Coronary artery (tissue), 2 donors: ENCODE data around the gene GCGR.

Experiments
- DNase-seq: peaks from one replicate; pipeline ENCODE4 v3.0.0-alpha.2; 2017; ENCODE audit warnings: low spot score
- H3K27ac ChIP-seq, 2 donors: fragments of 200-600 bp; sonication (generic); one replicate each; pipeline ENCODE4 v1.5.1; 2016 to 2019
- H3K4me3 ChIP-seq: fragments of 200-600 bp; sonication (generic); 2 replicates; pipeline ENCODE4 v1.5.1; 2016; ENCODE audit warnings: mild to moderate bottlenecking, moderate library complexity
- CTCF ChIP-seq: fragments of 200-600 bp; sonication (generic); IDR thresholded peaks from one replicate; pipeline ENCODE4 v1.5.1; 2019; ENCODE audit warnings: antibody characterized with exemption

GCGR gene

GRCh38 chr17:81808778-81809555, 5.0 kb downstream of the GCGR start:
- no peak for TF ChIP-seq CTCF
- H3K27ac ChIP-seq = no peak overlapping the region
- DNase-seq = no peak

GRCh38 chr17:81809556-81809998, 5.6 kb downstream of the GCGR start:
- TF ChIP-seq CTCF = no peak
- Histone ChIP-seq H3K4me3 (no peak overlapping the region), H3K27ac (no peak overlapping the region)
- DNase-seq = no peak

More at GRCh38 chr17:81808778-81809555, 5.0 kb downstream of the GCGR start:
- H3K4me3 ChIP-seq = no peak overlapping the region

GRCh38 chr17:81810476-81810875, 6.5 kb downstream of the GCGR start:
- no peak for DNase-seq
- TF ChIP-seq CTCF = no peak
- no peak overlapping the region for H3K4me3 ChIP-seq
- H3K27ac ChIP-seq = no peak overlapping the region

GRCh38 chr17:81810892-81811704, 7.1 kb downstream of the GCGR start:
- Histone ChIP-seq H3K4me3 (no peak overlapping the region), H3K27ac (no peak overlapping the region)
- no peak for DNase-seq
- TF ChIP-seq CTCF = no peak

- TF ChIP-seq CTCF = no peak
- Histone ChIP-seq H3K27ac (no peak overlapping the region), H3K4me3 (no peak overlapping the region)
- DNase-seq = no peak
Observed at GRCh38 chr17:81811705-81812570, 8.0 kb downstream of the GCGR start.

GRCh38 chr17:81812571-81813370, 8.8 kb downstream of the GCGR start:
- no peak for TF ChIP-seq CTCF
- Histone ChIP-seq H3K27ac (no peak overlapping the region), H3K4me3 (no peak overlapping the region)
- DNase-seq = no peak
